IMR-90 (cell line): ENCODE results near the gene SMC4. TPM values are rescaled to one million over a fixed set of nuclear protein-coding genes. Genes with fewer than 3 reads are reported as not detected.

Source experiments
- ATAC-seq: fragments of 200-7000 bp; cut with Tn5 transposase; 2 replicates; pipeline ENCODE4 v1.9.1; 2020; ENCODE audit warnings: low read depth, mild to moderate bottlenecking, moderate library complexity
- BruUV-seq: library from RNA; stranded (reverse); fragments of 400-500 nt; replicated peaks from 2 replicates; lab custom pipeline; 2021; lab: Mats Ljungman, UMichigan
- CTCF ChIA-PET: fragments of 300-600 bp; formaldehyde crosslinking; extraction: SDS; loops from one replicate; lab custom pipeline; 2021; ENCODE audit warnings: antibody characterized with exemption; lab: Yijun Ruan, JAX
- POLR2A ChIA-PET: fragments of 300-600 bp; sonication (Branson Sonifier 250); formaldehyde crosslinking; loops from one replicate; lab custom pipeline; 2022; ENCODE audit warnings: antibody characterized with exemption; ENCODE audit not compliant: unreplicated experiment; lab: Charles Lee
- DNase-seq: peaks from one replicate; pipeline ENCODE4 v3.0.0; 2013
- H2AFZ ChIP-seq: replicated peaks from 2 replicates; pipeline ENCODE3; 2013; ENCODE audit warnings: low read length, mild to moderate bottlenecking; ENCODE audit not compliant: poor library complexity
- H2AK5ac ChIP-seq: 2 replicates; pipeline ENCODE4 v1.6.1; 2013; ENCODE audit warnings: low read depth, low read length, inconsistent platforms
- H2AK9ac ChIP-seq: replicated peaks from 2 replicates; pipeline ENCODE3; 2013; ENCODE audit warnings: mild to moderate bottlenecking, low read depth, low read length, moderate library complexity; ENCODE audit not compliant: poor library complexity
- H2BK120ac ChIP-seq: 2 replicates; pipeline ENCODE4 v1.6.1; 2013; ENCODE audit warnings: low read depth, low read length, inconsistent platforms
- H2BK15ac ChIP-seq: 3 replicates; pipeline ENCODE4 v1.6.1; 2013; ENCODE audit warnings: low read depth, low read length, inconsistent platforms
- H2BK20ac ChIP-seq: 2 replicates; pipeline ENCODE4 v1.6.1; 2013; ENCODE audit warnings: low read depth, mild to moderate bottlenecking, inconsistent platforms, low read length, moderate library complexity
- H2BK5ac ChIP-seq: 2 replicates; pipeline ENCODE4 v1.6.1; 2013; ENCODE audit warnings: mild to moderate bottlenecking, low read depth, low read length, inconsistent platforms; ENCODE audit not compliant: poor library complexity, severe bottlenecking
- H3K14ac ChIP-seq: replicated peaks from 2 replicates; pipeline ENCODE4 v1.6.1; 2013; ENCODE audit warnings: low read depth, low read length, inconsistent platforms
- H3K18ac ChIP-seq: 2 replicates; pipeline ENCODE4 v1.6.1; 2013; ENCODE audit warnings: low read depth, low read length, control low read depth
- H3K23ac ChIP-seq: 2 replicates; pipeline ENCODE4 v1.6.1; 2013; ENCODE audit warnings: low read depth, low read length, inconsistent platforms
- H3K27ac ChIP-seq: 2 replicates; pipeline ENCODE4 v1.5.1; 2013; ENCODE audit warnings: mild to moderate bottlenecking, control low read depth, low read length; ENCODE audit not compliant: insufficient read depth
- H3K27me3 ChIP-seq: 2 replicates; pipeline ENCODE4 v1.6.1; 2013; ENCODE audit warnings: low read length; ENCODE audit not compliant: control insufficient read depth, insufficient read depth
- H3K36me3 ChIP-seq: 2 replicates; pipeline ENCODE4 v1.6.1; 2013; ENCODE audit warnings: low read length, mixed read lengths; ENCODE audit not compliant: control insufficient read depth, insufficient read depth
- H3K4ac ChIP-seq: 2 replicates; pipeline ENCODE4 v1.6.1; 2013; ENCODE audit warnings: low read depth, low read length, inconsistent platforms
- H3K4me1 ChIP-seq: 2 replicates; pipeline ENCODE4 v1.6.1; 2013; ENCODE audit warnings: low read length, mixed read lengths; ENCODE audit not compliant: control insufficient read depth, insufficient read depth
- H3K4me2 ChIP-seq: 2 replicates; pipeline ENCODE4 v1.6.1; 2013; ENCODE audit warnings: low read depth, mild to moderate bottlenecking, control low read depth, low read length, moderate library complexity
- H3K4me3 ChIP-seq: 2 replicates; pipeline ENCODE4 v1.5.1; 2013; ENCODE audit warnings: low read depth, mild to moderate bottlenecking, control low read depth, low read length, moderate library complexity; ENCODE audit not compliant: insufficient read depth
- H3K56ac ChIP-seq: 2 replicates; pipeline ENCODE4 v1.6.1; 2013; ENCODE audit warnings: low read length, inconsistent platforms; ENCODE audit not compliant: insufficient read depth; ENCODE audit errors: extremely low read depth
- H3K79me1 ChIP-seq, 2 experiments: 2 replicates each; pipeline ENCODE4 v1.6.1; 2013; ENCODE audit warnings: low read length in 2 of 2, inconsistent platforms in 1 of 2, low read depth in 1 of 2
- H3K9ac ChIP-seq: 2 replicates; pipeline ENCODE4 v1.6.1; 2013; ENCODE audit warnings: low read depth, low read length, control low read depth
- H3K9me1 ChIP-seq: 2 replicates; pipeline ENCODE4 v1.6.1; 2013; ENCODE audit warnings: low read length, inconsistent platforms; ENCODE audit not compliant: insufficient read depth
- H3K9me3 ChIP-seq: 2 replicates; pipeline ENCODE4 v1.6.1; 2013; ENCODE audit warnings: low read length; ENCODE audit not compliant: control insufficient read depth, insufficient read depth
- H4K20me1 ChIP-seq: 2 replicates; pipeline ENCODE4 v1.6.1; 2013; ENCODE audit warnings: low read length, inconsistent platforms; ENCODE audit not compliant: insufficient read depth
- H4K5ac ChIP-seq: 2 replicates; pipeline ENCODE4 v1.6.1; 2013; ENCODE audit warnings: mild to moderate bottlenecking, low read depth, low read length, control low read depth
- H4K8ac ChIP-seq, 2 experiments: 2 replicates each; pipeline ENCODE4 v1.6.1; 2013; ENCODE audit warnings: low read depth in 2 of 2, low read length in 2 of 2, control low read depth in 1 of 2, inconsistent platforms in 1 of 2
- H4K91ac ChIP-seq: 2 replicates; pipeline ENCODE4 v1.6.1; 2013; ENCODE audit warnings: low read depth, low read length, inconsistent platforms; ENCODE audit not compliant: insufficient read depth
- BHLHE40 ChIP-seq: fragments of 150-350 bp; IDR thresholded peaks from 2 replicates; pipeline ENCODE4 v1.6.1; 2016; ENCODE audit warnings: mild to moderate bottlenecking, low read depth, low read length
- CEBPB ChIP-seq: IDR thresholded peaks from 2 replicates; pipeline ENCODE4 v1.6.1; 2012; ENCODE audit warnings: low read depth, low read length, improper control_type of control experiment
- FOS ChIP-seq: fragments of 150-350 bp; IDR thresholded peaks from 2 replicates; pipeline ENCODE4 v1.6.1; 2016; ENCODE audit warnings: low read depth, low read length
- MAFK ChIP-seq: IDR thresholded peaks from 2 replicates; pipeline ENCODE4 v1.6.1; 2012; ENCODE audit warnings: low read depth, low read length, improper control_type of control experiment
- MAZ ChIP-seq: IDR thresholded peaks from 2 replicates; pipeline ENCODE4 v1.6.1; 2012; ENCODE audit warnings: low read depth, mild to moderate bottlenecking, low read length, improper control_type of control experiment, moderate library complexity, borderline replicate concordance
- MXI1 ChIP-seq: IDR thresholded peaks from 2 replicates; pipeline ENCODE4 v1.6.1; 2012; ENCODE audit warnings: low read depth, mild to moderate bottlenecking, low read length, moderate library complexity, borderline replicate concordance
- POLR2A ChIP-seq: IDR thresholded peaks from 2 replicates; pipeline ENCODE4 v1.6.1; 2012; ENCODE audit warnings: mild to moderate bottlenecking, low read depth, low read length
- RCOR1 ChIP-seq: IDR thresholded peaks from 2 replicates; pipeline ENCODE4 v1.6.1; 2012; ENCODE audit warnings: mild to moderate bottlenecking, low read length, improper control_type of control experiment; ENCODE audit not compliant: insufficient replicate concordance
- RFX5 ChIP-seq: IDR thresholded peaks from 2 replicates; pipeline ENCODE4 v1.8.0; 2012; ENCODE audit warnings: low read depth, mild to moderate bottlenecking, low read length, moderate library complexity
- SMC3 ChIP-seq: fragments of 150-350 bp; IDR thresholded peaks from 2 replicates; pipeline ENCODE4 v1.6.1; 2016; ENCODE audit warnings: low read depth, mild to moderate bottlenecking, antibody characterized with exemption, low read length, moderate library complexity
- WGBS, 2 experiments: methylation state at CpG; one replicate each; pipeline versions ENCODE4 v1.1.5 to v1.1.7; 2013; ENCODE audit warnings: missing lambda C conversion rate in 2 of 2; ENCODE audit not compliant: insufficient read length in 1 of 2; ENCODE audit errors: extremely low coverage in 2 of 2; 5-methylcytosine and 5-hydroxymethylcytosine counted together
- dilution Hi-C: fragments of 300-500 bp; cut with HindIII; formaldehyde crosslinking; loops from one replicate; pipeline ENCODE4 v1.14.3; 2018; ENCODE audit warnings: low sequenced_read_pairs; ENCODE audit not compliant: unreplicated experiment
- in situ Hi-C: fragments of 300-500 bp; cut with MboI; formaldehyde crosslinking; loops from 3 replicates; pipeline ENCODE4 v1.14.3; 2019; ENCODE audit warnings: low sequenced_read_pairs, inconsistent platforms, mixed read lengths
- intact Hi-C: fragments of 100-400 bp; cut with micrococcal nuclease; formaldehyde crosslinking; loops from 2 replicates; pipeline ENCODE4 v1.10.0; 2022
- polyA plus RNA-seq, 3 experiments: library from polyadenylated mRNA; depleted of rRNA; stranded (reverse); fragments of >200 nt; gene quantifications; 2 replicates each; pipeline ENCODE4 v1.2.3, GENCODE V29; 2012; ENCODE audit warnings: low replicate concordance in 1 of 3
- total RNA-seq: library from RNA; depleted of rRNA; stranded (reverse); fragments of >200 nt; gene quantifications from 2 replicates; pipeline ENCODE4 v1.2.3, GENCODE V29; 2012
- TF ChIP-seq, protein P1 (sequence below): fragments of 150-350 bp; IDR thresholded peaks from 2 replicates; pipeline ENCODE4 v1.6.1; 2016; ENCODE audit warnings: low read depth, mild to moderate bottlenecking, low read length, moderate library complexity, borderline replicate concordance
- TF ChIP-seq, protein P2 (sequence below): conservative IDR thresholded peaks from 2 replicates; pipeline ENCODE4 v1.5.1; 2012; ENCODE audit warnings: mild to moderate bottlenecking, low read depth, low read length, improper control_type of control experiment

The SMC4 gene
- total and polyA plus RNA-seq, 2 of the 4 experiments (the other 2 are of a cell fraction), result 48.8 to 50.1 TPM

DNA sequence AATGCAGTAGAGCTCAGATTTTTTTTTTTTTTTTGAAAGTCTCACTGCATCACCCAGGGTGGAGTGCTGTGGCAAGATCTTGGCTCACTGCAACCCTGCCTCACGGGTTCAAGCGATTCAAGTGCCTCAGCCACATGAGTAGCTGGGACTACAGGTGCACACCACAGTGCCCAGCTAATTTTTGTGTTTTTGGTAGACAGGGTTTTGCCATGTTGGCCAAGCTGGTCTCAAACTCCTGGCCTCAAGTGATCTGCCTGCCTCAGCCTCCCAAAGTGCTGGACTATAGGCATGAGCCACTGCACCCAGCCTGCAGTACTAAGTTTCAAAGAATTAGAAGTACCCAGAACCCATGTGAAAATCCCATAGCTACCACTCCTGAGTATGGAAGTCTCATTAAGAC, 35.6 kb downstream of the SMC4 start:
- in situ Hi-C loops (no loop called here), dilution Hi-C loops (no loop called here)

More for the DNA sequence above, 35.6 kb downstream of the SMC4 start:
- intact Hi-C loops, result no loop called here
- H2BK120ac ChIP-seq, result no peak overlapping the region
- H3K14ac ChIP-seq, result no peak overlapping the region
- H2AFZ ChIP-seq, result no peak overlapping the region
- H2BK15ac ChIP-seq, result no peak overlapping the region
- POLR2A ChIA-PET, result interaction anchor here (0.6 kb wide), 1 partner anchor 10 kb away, joined by 3 read pairs; no protein-coding TSS in a partner anchor
- no peak overlapping the region for H3K56ac ChIP-seq
- H3K36me3 ChIP-seq, result peaks cover 14% of the 10 kb centered on the region
- no peak for DNase-seq
- CTCF ChIA-PET, result interaction anchor here (1.2 kb wide), 1 partner anchor 49 kb away, joined by 3 read pairs; no protein-coding TSS in a partner anchor
- TF ChIP-seq MAFK (no peak), POLR2A (no peak), BHLHE40 (no peak), CEBPB (no peak), MAZ (no peak), RFX5 (no peak), MXI1 (no peak), FOS (no peak), RCOR1 (no peak), SMC3 (no peak)
- TF ChIP-seq, protein P1, sequence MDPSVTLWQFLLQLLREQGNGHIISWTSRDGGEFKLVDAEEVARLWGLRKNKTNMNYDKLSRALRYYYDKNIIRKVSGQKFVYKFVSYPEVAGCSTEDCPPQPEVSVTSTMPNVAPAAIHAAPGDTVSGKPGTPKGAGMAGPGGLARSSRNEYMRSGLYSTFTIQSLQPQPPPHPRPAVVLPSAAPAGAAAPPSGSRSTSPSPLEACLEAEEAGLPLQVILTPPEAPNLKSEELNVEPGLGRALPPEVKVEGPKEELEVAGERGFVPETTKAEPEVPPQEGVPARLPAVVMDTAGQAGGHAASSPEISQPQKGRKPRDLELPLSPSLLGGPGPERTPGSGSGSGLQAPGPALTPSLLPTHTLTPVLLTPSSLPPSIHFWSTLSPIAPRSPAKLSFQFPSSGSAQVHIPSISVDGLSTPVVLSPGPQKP, result no peak
- TF ChIP-seq, protein P2, sequence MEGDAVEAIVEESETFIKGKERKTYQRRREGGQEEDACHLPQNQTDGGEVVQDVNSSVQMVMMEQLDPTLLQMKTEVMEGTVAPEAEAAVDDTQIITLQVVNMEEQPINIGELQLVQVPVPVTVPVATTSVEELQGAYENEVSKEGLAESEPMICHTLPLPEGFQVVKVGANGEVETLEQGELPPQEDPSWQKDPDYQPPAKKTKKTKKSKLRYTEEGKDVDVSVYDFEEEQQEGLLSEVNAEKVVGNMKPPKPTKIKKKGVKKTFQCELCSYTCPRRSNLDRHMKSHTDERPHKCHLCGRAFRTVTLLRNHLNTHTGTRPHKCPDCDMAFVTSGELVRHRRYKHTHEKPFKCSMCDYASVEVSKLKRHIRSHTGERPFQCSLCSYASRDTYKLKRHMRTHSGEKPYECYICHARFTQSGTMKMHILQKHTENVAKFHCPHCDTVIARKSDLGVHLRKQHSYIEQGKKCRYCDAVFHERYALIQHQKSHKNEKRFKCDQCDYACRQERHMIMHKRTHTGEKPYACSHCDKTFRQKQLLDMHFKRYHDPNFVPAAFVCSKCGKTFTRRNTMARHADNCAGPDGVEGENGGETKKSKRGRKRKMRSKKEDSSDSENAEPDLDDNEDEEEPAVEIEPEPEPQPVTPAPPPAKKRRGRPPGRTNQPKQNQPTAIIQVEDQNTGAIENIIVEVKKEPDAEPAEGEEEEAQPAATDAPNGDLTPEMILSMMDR, result no peak
- no peak overlapping the region for H2AK5ac ChIP-seq
- H3K9me3 ChIP-seq, result no peaks in the 10 kb centered on the region
- H2AK9ac ChIP-seq, result no peak overlapping the region
- H3K4me3 ChIP-seq, result no peak overlapping the region
- no peak overlapping the region for H3K4me2 ChIP-seq
- peak overlapping the region; percentile 23; the same call in 1 of the 2 replicates for H3K27ac ChIP-seq
- peaks cover 6% of the 10 kb centered on the region; the same call in 1 of the 2 replicates for H4K20me1 ChIP-seq
- H3K4ac ChIP-seq, result no peak overlapping the region
- peaks cover 4% of the 10 kb centered on the region; the same call in 1 of the 2 replicates for H3K4me1 ChIP-seq
- H3K18ac ChIP-seq, result no peak overlapping the region
- peak overlapping the region; percentile 36 for H4K5ac ChIP-seq
- H2BK20ac ChIP-seq, result no peak overlapping the region
- H4K91ac ChIP-seq, result no peak overlapping the region
- no CpG with 5 or more reads among the region's 2 CpGs for WGBS, 2 experiments
- no peak overlapping the region for H2BK5ac ChIP-seq
- ATAC-seq, result no peak
- H3K23ac ChIP-seq, result no peak overlapping the region; the same call in 1 of the 2 replicates
- no TSS peak for BruUV-seq
- no peaks in the 10 kb centered on the region for H3K9me1 ChIP-seq
- no peak overlapping the region for H3K9ac ChIP-seq
- no peak overlapping the region for H4K8ac ChIP-seq
- H3K79me1 ChIP-seq, result peaks cover 7 to 30% of the 10 kb centered on the region in 2 experiments
- H3K27me3 ChIP-seq, result no peaks in the 10 kb centered on the region
